ENCODE measurements around the gene ABHD12.

The ABHD12 gene

DNA sequence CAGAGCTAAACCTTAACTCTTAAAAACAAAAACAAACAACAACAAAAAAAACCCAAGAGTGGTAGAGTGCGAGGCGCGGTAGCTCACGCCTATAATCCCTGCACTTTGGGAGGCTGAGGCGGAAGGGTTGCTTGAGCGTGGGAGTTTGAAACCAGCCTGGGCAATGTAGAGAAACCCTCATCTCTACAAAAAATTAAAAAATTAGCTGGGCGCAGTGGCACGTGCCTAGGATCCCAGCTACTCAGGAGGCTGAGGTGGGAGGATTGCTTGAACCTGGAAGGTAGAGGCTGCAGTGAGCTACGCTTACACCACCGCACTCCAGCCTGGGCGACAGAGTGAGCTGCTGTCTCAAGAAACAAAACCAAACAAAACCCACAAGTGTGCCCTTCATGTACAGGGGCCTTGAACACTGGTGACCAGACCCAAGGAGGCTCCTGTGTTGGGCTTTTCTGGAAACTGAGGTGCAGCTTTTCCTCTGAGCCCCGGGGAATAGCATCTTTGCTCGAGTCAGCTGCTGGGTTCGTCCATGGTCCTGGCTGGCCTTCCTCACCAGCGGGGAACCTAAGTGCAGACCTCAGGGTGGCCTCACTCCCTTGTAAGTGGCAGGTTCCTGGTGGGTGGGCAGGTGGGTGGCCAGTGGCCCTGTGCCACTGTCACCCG lies 102.9 kb downstream of the ABHD12 start:
- no peak for DNase-seq

GRCh38 chr20:25286917-25287316 lies 103.7 kb downstream of the ABHD12 start:
- no peak for DNase-seq

DNA sequence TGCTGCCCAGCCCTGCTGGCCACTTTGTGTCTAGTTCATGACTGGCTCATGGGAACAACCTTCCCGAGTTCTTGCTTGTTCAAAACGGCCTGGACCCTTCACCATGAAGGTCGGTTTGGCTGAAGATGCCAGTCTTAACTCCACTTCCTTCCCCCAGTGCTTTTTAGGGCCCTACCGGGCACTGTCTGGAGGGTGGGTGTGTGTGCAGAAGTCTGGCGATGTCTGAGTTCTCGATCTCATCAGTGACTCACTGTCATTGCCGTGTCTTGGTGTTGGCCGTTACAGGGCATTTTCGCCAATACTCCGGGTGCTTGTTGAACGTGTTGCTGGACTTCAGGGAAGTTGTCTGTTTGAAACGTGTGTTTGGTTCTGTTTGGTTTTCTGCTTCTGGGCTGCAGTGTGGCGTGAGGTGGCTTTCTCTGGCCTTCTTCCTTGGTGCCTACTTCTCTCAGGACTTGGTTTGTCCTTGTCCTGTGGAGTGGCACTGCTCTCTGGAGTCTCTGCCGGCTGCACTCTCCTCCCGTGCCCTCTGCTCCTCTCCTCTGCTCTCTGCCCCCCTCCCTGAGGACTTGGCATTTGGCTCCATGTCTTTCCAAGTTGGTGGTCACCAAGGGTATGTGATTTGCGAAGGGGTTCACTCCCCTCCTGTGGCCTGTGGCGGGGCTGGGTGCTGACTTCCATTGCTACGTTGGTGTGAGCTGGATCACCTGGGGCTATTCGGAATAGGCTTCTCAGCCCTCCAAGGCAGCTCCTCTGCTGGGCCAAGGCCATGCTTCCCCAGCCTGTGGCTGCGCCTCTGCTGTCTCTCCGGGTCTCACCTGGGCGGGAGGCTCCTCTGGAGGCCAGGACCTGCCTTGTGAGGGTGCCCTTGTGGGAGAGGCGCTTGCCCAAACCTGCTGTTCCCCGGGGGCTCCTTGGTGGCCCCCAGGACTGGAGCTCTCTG lies 104.5 kb downstream of the ABHD12 start:
- no peak for DNase-seq

DNA sequence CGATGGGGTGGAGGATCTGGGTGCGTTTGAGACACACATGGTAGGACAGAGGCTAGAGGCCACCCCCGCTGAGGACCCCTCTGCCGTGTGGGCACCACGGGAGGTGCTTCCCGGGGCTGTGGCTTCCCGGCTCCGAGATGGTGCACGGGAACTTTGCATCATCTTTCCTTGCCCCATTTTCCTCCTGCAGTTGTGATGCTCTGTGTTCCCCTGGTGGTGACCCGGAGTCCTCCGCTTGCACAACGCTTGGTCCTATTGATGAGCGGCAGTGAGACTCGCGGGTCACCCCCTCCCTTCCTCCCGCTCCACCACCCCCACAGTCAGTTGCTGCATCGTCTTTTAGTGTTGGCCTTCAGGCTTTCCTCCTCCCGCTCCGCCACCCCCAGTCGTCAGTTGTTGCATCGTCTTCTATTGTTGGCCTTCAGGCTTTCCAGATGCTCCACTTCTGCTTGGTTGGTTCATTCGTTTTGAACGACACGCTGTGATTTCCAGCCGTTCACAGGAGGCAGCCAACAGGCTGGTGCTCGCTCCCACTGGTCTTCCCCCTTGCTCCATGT lies 105.5 kb downstream of the ABHD12 start:
- no peak for DNase-seq

DNA sequence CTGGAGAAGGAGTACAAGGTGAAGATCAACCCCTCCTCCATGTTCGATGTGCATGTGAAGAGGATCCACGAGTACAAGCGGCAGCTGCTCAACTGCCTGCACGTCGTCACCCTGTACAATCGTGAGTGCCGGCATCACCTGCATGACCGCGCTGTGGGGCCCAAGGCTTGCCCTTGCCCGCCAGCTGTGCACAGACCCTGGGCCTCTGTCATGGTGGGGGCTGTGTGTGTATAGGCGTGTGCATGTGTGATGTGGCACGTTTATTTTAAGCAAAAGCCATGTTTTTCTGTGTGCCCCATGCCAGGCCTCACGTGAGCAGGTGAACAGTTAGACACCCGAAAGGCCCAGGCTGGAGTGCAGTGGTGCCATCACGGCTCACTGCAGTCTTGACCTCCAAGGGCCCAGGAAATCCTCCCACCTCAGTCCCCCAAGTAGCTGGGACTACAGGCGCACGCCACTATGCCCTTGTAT lies 106.5 kb downstream of the ABHD12 start:
- no peak for DNase-seq

DNA sequence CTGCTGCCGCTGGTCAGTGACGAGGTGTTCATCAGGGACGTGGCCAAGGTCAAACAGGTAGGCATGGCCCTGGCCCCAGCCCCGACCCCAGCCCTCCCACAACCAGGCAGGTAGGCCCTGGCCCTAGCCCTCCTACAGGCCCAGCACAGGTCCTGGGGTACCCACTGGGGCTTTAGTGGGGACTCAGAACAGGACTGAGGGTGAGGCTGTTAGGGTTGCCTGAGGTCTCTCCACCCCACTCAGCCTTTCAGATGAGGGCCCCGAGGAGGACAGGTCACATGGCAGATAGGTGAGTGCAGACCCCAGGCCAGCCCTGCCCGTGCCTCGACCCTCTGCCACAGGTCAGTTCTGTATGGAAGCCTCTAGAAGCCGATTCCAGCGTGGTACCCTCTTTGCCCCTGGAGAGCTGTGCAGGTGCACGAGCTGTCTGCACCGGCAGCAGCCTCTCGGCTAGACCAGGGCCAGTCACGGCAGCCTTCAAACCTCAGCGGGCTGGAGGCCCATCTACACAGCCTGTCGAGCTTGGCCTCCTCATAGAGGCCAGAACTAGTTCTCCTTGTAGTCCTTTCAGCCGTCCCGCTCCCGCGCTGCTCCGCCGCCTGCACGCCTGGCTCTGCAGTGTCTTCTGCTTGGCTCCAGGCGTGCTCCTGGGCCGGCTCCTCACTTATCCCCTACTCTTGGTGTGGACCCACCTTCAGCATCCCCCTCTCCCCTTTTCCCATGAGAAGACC lies 107.2 kb downstream of the ABHD12 start:
- no peak for DNase-seq

DNA sequence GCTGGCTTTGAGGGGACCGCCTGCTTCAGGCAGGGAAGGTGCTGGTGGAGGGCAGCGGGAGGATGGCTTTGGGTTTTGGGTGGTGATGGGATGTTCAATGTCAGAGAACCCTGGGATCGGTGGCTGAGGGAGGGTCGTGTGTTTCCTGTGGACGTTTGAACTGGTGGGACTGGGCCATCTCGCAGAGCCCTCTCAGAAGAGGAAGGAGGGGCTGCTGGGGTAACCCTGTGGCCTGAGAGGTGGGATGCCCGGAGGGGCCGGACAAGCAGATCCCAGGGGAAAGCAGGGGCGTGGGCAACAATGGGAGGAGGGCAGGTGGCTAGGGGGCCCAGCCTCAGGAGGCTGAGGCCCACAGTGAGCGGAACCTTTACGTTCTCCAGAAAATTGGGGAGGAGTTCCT lies 107.8 kb downstream of the ABHD12 start:
- no peak for DNase-seq

DNA sequence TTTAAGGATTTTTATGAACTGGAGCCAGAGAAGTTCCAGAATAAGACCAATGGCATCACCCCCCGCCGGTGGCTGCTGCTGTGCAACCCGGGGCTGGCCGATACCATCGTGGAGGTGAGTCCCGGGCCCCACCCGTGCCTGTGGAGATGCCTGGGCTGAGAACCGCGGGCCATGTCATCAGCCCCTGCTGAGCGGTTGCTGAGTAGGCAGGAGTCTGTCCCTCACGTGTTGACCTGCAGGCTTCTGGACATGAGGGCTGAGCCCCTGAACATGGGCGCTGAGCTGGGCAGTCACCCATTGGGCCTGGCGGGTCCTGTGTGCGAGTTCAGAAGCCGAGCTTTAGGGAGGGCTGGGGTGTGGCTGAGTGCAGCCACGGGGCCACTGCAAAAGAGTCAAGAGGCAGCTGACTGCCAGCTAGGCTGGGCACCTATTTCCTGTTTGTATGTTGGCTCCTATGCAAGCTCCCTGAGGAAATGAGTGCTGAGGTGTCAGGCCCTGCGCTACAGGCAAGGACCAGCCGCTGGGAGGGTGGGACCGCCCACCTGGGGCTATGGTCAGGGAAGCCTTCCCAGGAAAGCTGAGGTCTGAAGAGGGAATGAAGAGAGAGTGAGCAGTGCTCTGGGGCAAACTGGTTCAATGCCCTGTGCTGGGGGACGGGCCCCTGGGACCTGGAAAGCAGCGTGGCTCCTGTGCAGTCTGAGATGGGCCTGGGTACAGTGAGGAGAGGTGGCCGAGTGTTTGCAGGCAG lies 108.4 kb downstream of the ABHD12 start:
- DNase-seq = no peak

GRCh38 chr20:25281541-25281991 lies 109.1 kb downstream of the ABHD12 start:
- no peak for DNase-seq

DNA sequence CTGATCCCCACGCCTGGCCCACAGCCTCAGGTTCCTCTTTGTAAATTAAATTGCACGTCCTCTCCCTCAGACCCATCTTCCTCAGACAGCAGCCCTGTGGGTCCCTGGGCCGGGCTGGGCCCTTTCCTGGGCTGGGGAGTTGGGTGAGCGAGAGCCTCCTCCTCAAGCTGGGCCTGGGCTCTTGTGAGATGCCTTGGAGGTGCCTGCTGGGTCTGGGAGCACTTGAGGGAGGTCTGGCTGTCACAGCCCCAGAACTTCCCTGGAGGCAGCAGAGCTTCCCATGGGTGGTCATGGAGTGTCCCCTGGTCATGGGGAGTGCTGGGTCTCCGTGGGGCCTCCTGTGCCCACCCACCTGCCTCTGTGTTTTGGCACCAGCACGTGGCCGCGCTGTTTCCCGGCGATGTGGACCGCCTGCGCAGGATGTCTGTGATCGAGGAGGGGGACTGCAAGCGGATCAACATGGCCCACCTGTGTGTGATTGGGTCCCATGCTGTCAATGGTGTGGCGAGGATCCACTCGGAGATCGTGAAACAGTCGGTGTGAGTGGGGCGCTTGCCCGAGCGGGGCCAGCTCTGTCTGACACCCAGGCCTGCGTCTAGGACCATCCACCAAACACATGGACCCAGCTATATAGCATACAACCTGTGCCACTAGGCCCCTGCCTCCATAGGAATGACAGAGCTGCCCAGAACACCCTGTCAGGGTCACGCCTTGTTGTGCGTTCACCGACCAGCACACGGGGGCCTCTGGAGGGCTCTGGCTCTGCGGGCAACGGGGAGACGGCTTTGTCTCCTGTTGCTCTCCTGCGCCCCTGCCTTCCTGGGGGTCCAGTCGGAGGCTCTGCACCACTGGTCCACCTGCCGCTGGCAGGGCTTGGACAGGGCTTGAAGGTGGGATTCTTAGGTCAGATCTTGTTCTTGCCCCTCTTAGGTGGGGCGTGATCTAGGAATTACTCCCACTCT lies 109.8 kb downstream of the ABHD12 start:
- no peak for DNase-seq

GRCh38 chr20:25280051-25280573 lies 110.5 kb downstream of the ABHD12 start:
- no peak for DNase-seq

DNA sequence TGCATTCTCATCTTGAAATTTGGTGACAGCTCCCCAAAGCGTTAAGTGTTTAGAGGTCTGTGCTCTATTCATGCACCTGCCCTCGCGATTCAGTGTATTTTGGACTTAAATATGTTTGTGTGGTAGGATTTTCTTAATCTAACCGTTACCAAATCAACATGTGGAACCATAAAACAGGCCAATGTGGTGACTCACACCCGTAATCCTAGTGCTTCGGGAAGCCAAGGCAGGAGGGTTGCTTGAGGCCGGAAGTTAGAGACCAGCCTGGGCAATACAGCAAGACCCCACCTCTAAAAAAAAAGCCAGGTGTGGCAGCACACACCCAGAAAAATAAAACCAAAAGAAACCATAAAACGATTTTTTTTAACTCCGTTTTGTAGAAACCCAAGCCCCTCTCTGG lies 111.2 kb downstream of the ABHD12 start:
- DNase-seq = no peak

GRCh38 chr20:25278636-25279361 lies 111.8 kb downstream of the ABHD12 start:
- DNase-seq = no peak

DNA sequence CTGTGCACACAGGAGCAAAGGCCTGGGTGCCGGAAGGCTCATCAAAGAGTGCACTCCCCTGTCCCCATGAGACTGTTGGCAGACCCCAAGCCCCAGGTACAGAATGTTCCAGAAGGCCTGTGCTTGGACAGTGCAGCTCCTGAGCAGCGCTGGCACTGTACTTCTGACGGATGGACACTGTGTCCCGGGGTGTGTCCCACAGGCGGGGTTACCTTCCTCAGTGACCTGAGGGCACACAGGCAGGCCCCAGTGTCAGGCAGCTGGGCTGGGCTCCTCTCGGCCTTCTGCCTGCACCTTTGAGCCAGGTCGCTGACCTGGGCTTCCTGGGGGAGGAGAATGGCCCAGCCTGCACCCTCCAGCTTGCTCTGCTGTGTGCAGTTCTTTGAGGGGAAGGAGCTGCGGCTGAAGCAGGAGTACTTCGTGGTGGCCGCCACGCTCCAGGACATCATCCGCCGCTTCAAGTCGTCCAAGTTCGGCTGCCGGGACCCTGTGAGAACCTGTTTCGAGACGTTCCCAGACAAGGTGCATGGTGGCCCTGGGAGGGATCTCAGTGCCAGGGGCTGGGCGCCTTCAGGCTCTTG lies 112.6 kb downstream of the ABHD12 start:
- DNase-seq = no peak

DNA sequence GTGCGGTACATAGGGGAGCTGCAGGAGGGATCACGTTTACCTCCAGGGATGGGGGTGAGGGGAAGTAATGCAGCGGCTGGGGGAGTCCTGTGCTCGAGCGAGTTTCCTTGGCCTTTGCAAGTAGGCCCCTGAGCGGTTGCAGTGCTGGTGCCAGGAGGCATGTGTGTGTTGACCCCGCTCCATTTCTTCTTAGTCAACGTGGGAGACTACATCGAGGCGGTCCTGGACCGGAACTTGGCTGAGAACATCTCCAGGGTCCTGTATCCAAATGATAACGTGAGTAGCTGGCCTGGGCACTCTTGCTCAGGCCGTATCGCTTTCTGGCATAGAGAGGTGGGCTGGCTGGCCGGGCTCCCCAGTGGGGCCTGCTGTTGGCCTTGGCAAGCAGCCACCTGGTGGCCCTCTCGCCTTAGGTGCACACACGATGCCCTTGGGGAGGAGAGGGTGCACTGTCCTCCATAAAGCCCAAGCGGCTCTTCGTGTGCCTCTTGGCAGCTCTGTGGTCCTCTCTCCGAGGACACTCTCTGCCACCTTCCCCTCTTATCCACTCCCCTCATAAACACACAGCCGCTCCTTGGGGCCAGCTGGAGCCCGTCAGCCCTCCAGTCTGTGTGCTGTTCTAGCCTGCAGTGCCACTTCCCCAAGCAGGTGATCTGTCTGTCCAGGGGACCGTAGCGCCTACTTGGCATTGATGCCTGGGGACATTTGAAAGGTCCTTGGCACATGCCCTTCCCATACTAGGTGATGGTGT lies 113.4 kb downstream of the ABHD12 start:
- no peak for DNase-seq

- no peak for DNase-seq
These were observed 114.0 kb downstream of the ABHD12 start for GRCh38 chr20:25276533-25277050.

GRCh38 chr20:25275813-25276532 lies 114.7 kb downstream of the ABHD12 start:
- no peak for DNase-seq

Measured in stimulated activated CD4-positive, alpha-beta T cell treated with anti-CD3 and anti-CD28 coated beads, Interleukin-4, amount 100 ng/mL, for 24 hours (primary cell).